HCT116 (cell line): Measurements from ENCODE around the gene RABGAP1. TPM values are rescaled to one million over a fixed set of nuclear protein-coding genes. Genes with fewer than 3 reads are reported as not detected.

Experiments used
- ATAC-seq: fragments of 200-7000 bp; cut with Tn5 transposase; 2 replicates; pipeline ENCODE4 v1.9.1; 2020; ENCODE audit warnings: mild to moderate bottlenecking, moderate library complexity
- BruUV-seq: library from RNA; stranded (reverse); fragments of 400-500 nt; replicated peaks from 2 replicates; lab custom pipeline; 2021; lab: Mats Ljungman, UMichigan
- CTCF ChIA-PET: fragments of 300-600 bp; sonication (Branson Sonifier 250); formaldehyde crosslinking; loops from one replicate; lab custom pipeline; 2021; ENCODE audit warnings: antibody characterized with exemption; lab: Charles Lee
- POLR2A ChIA-PET: fragments of 300-600, 350-600 bp; sonication (Branson Sonifier 250); formaldehyde crosslinking; loops from one replicate; lab custom pipeline; 2021; ENCODE audit warnings: antibody characterized with exemption; lab: Charles Lee
- RAD21 ChIA-PET, 2 experiments: fragments of 300-600 bp; sonication (Branson Sonifier 250); formaldehyde crosslinking; loops; one replicate each; lab custom pipeline; 2023; ENCODE audit warnings: low total read pairs in 2 of 2; ENCODE audit not compliant: uncharacterized antibody in 2 of 2, unreplicated experiment in 2 of 2, low non-redundant PET in 1 of 2; lab: Charles Lee
- DNase-seq: peaks from one replicate; pipeline ENCODE4 v3.0.0-alpha.2; 2010; ENCODE audit warnings: low read depth, low spot score
- H2AFZ ChIP-seq: fragments of 200-600 bp; shearing (Covaris generic), sonication (generic); 2 replicates; pipeline ENCODE4 v1.6.1; 2017; ENCODE audit warnings: low read depth, mixed run types, mixed read lengths, antibody characterized with exemption, low read length; ENCODE audit not compliant: poor library complexity, severe bottlenecking
- H3K27ac ChIP-seq: 2 replicates; pipeline ENCODE4 v1.5.1; 2012; ENCODE audit warnings: low read depth, low read length
- H3K27me3 ChIP-seq: fragments of 200-600 bp; sonication (generic); 2 replicates; pipeline ENCODE4 v1.6.1; 2016; ENCODE audit warnings: mixed run types, low read length, mixed read lengths; ENCODE audit not compliant: insufficient read depth
- H3K36me3 ChIP-seq, 2 experiments: fragments of 200-500 bp in 1 of 2; fragments of 200-600 bp in 1 of 2; sonication (Bioruptor generic) in 1 of 2; sonication (generic) in 1 of 2; 2 replicates each; pipeline versions ENCODE4 v1.5.1 to v1.6.1; 2014 to 2016; ENCODE audit warnings: low read length in 2 of 2, inconsistent platforms in 1 of 2, mixed read lengths in 1 of 2, mixed run types in 1 of 2; ENCODE audit not compliant: insufficient read depth in 2 of 2, control insufficient read depth in 1 of 2
- H3K4me1 ChIP-seq, 2 experiments: fragments of 200-600 bp in 1 of 2; sonication (generic) in 1 of 2; 2 replicates each; pipeline versions ENCODE4 v1.5.1 to v1.6.1; 2012 to 2017; ENCODE audit warnings: low read length in 2 of 2, inconsistent platforms in 1 of 2, mild to moderate bottlenecking in 1 of 2, mixed read lengths in 1 of 2, mixed run types in 1 of 2, moderate library complexity in 1 of 2; ENCODE audit not compliant: insufficient read depth in 2 of 2, control insufficient read depth in 1 of 2
- H3K4me2 ChIP-seq: fragments of 200-600 bp; sonication (generic); 2 replicates; pipeline ENCODE4 v1.6.1; 2017; ENCODE audit warnings: mixed run types, low read length, mixed read lengths
- H3K4me3 ChIP-seq, 2 experiments: fragments of 200-600 bp in 1 of 2; sonication (generic) in 1 of 2; replicated peaks in 1 of 2; 2 replicates each; pipeline ENCODE4 v1.5.1; 2011 to 2016; ENCODE audit warnings: low read length in 2 of 2, control low read depth in 1 of 2, low read depth in 1 of 2, mild to moderate bottlenecking in 1 of 2, mixed read lengths in 1 of 2, mixed run types in 1 of 2
- H3K79me2 ChIP-seq: fragments of 200-600 bp; sonication (generic); 2 replicates; pipeline ENCODE4 v1.6.1; 2017; ENCODE audit warnings: mild to moderate bottlenecking, mixed run types, low read length, moderate library complexity, mixed read lengths; ENCODE audit not compliant: insufficient read depth
- H3K9ac ChIP-seq: fragments of 200-600 bp; sonication (generic); 2 replicates; pipeline ENCODE4 v1.6.1; 2016; ENCODE audit warnings: low read length, mixed read lengths
- H3K9me2 ChIP-seq: fragments of 200-600 bp; sonication (generic), shearing (Covaris generic); 2 replicates; pipeline ENCODE4 v1.6.1; 2017; ENCODE audit warnings: mixed run types, mild to moderate bottlenecking, moderate library complexity; ENCODE audit not compliant: insufficient read depth
- H3K9me3 ChIP-seq, 2 experiments: fragments of 200-500 bp in 1 of 2; fragments of 200-600 bp in 1 of 2; sonication (Bioruptor generic) in 1 of 2; sonication (generic) in 1 of 2; 2 replicates each; pipeline ENCODE4 v1.6.1; 2014 to 2017; ENCODE audit warnings: low read length in 2 of 2, mixed read lengths in 2 of 2, inconsistent platforms in 1 of 2, low read depth in 1 of 2, mild to moderate bottlenecking in 1 of 2, mixed run types in 1 of 2, moderate library complexity in 1 of 2; ENCODE audit not compliant: control insufficient read depth in 1 of 2, insufficient read depth in 1 of 2
- H4K20me1 ChIP-seq: fragments of 200-600 bp; sonication (generic), shearing (Covaris generic); 2 replicates; pipeline ENCODE4 v1.6.1; 2017; ENCODE audit warnings: mixed run types, mild to moderate bottlenecking, moderate library complexity; ENCODE audit not compliant: insufficient read depth
- CBX3 ChIP-seq: IDR thresholded peaks from 2 replicates; pipeline ENCODE4 v1.6.1; 2012; ENCODE audit warnings: low read depth
- CEBPB ChIP-seq: IDR thresholded peaks from 2 replicates; pipeline ENCODE4 v1.6.1; 2012; ENCODE audit warnings: low read depth
- EGR1 ChIP-seq: IDR thresholded peaks from 2 replicates; pipeline ENCODE4 v1.6.1; 2012; ENCODE audit warnings: low read depth
- ELF1 ChIP-seq: IDR thresholded peaks from 2 replicates; pipeline ENCODE4 v1.6.1; 2012; ENCODE audit warnings: low read depth, borderline replicate concordance
- EZH2 ChIP-seq: fragments of 200-600 bp; sonication (generic); IDR thresholded peaks from 2 replicates; pipeline ENCODE4 v1.6.1; 2017; ENCODE audit warnings: antibody characterized with exemption, mixed run types
- EZH2phosphoT487 ChIP-seq: fragments of 200-600 bp; IDR thresholded peaks from 2 replicates; pipeline ENCODE4 v1.6.1; 2018; ENCODE audit warnings: antibody characterized with exemption, borderline replicate concordance
- FOSL1 ChIP-seq: IDR thresholded peaks from 2 replicates; pipeline ENCODE4 v1.6.1; 2012; ENCODE audit warnings: low read depth
- JUND ChIP-seq: IDR thresholded peaks from 2 replicates; pipeline ENCODE4 v1.6.1; 2012
- POLR2A ChIP-seq: IDR thresholded peaks from 2 replicates; pipeline ENCODE4 v1.7.0; 2011; ENCODE audit warnings: borderline replicate concordance; ENCODE audit not compliant: insufficient read depth, insufficient read length; ENCODE audit errors: extremely low read depth
- POLR2AphosphoS5 ChIP-seq: IDR thresholded peaks from 2 replicates; pipeline ENCODE4 v1.6.1; 2011; ENCODE audit warnings: mild to moderate bottlenecking, low read depth, low read length, moderate library complexity
- RAD21 ChIP-seq: IDR thresholded peaks from 2 replicates; pipeline ENCODE4 v1.6.1; 2012; ENCODE audit warnings: low read depth, mild to moderate bottlenecking
- SIN3A ChIP-seq: IDR thresholded peaks from 2 replicates; pipeline ENCODE4 v1.6.1; 2012; ENCODE audit warnings: low read depth
- SP1 ChIP-seq: IDR thresholded peaks from 2 replicates; pipeline ENCODE4 v1.6.1; 2012; ENCODE audit warnings: low read depth
- SRF ChIP-seq: IDR thresholded peaks from 2 replicates; pipeline ENCODE4 v1.6.1; 2012; ENCODE audit warnings: low read depth
- TCF7L2 ChIP-seq: IDR thresholded peaks from 2 replicates; pipeline ENCODE4 v1.7.0; 2011; ENCODE audit warnings: borderline replicate concordance, inconsistent platforms; ENCODE audit not compliant: insufficient read depth, insufficient read length; ENCODE audit errors: extremely low read depth
- YY1 ChIP-seq: IDR thresholded peaks from 2 replicates; pipeline ENCODE4 v1.6.1; 2011; ENCODE audit warnings: low read length, low read depth, moderate library complexity, mild to moderate bottlenecking; ENCODE audit not compliant: insufficient replicate concordance; ENCODE audit errors: extremely low read depth
- ZBTB33 ChIP-seq: IDR thresholded peaks from 2 replicates; pipeline ENCODE4 v1.6.1; 2011; ENCODE audit warnings: mild to moderate bottlenecking, low read length, moderate library complexity; ENCODE audit not compliant: insufficient replicate concordance; ENCODE audit errors: extremely low read depth
- ZFX ChIP-seq: fragments of 450-650 bp; IDR thresholded peaks from 2 replicates; pipeline ENCODE4 v1.6.1; 2017
- intact Hi-C: fragments of 100-400 bp; cut with micrococcal nuclease; formaldehyde crosslinking; loops from 2 replicates; pipeline ENCODE4 v1.10.0; 2022
- total RNA-seq: library from RNA; stranded (reverse); gene quantifications from one replicate; pipeline ENCODE4 v1.2.1, GENCODE V29; 2021; ENCODE audit not compliant: unreplicated experiment
- TF ChIP-seq, protein P1 (sequence below): IDR thresholded peaks from 2 replicates; pipeline ENCODE4 v1.6.1; 2012
- TF ChIP-seq, protein P2 (sequence below): IDR thresholded peaks from 2 replicates; pipeline ENCODE4 v1.6.1; 2012; ENCODE audit warnings: low read depth
- TF ChIP-seq, protein P3 (sequence below): IDR thresholded peaks from 2 replicates; pipeline ENCODE4 v1.6.1; 2012

Gene RABGAP1
- total RNA-seq, 1 experiment from 2014 or later = 29.7 TPM

DNA sequence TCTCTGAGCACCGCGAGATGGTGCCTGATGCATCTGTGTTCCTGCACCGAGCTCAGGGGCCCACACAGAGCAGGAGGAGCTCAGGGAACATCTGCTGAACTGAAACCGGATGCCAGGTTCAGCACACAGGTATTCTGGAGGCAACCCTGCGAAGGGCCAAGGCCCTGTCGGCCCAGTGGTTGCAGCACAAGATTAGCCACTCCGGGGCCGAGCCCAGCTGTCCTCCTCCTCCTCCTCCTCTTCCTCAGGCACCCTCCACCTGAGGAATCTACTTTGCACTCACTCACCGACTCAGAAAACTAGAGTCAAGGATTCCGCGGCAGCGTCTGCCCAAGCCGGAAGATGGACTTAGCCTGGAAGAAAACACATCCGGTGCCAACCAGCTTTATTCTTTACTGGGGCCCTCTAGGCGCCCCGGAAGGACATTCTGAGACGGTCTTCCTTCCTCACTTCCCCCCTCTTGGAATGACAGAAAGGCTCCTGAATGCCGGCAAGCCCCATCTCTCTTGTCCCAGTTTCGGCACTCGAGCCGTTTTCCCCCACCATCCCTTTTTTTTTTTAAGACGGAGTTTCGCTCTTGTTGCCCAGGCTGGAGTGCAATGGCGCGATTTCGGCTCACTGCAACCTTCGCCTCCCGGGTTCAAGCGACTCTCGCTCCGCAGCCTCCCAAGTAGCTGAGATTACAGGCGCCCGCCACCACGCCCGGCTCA lies 27.7 kb upstream of the RABGAP1 start, which contains the start of gene ZBTB6:
TSS of gene ZBTB6 (minus strand) at position 360 of the 710 bp plus-strand sequence. CDS start 1,251 bp downstream, outside the sequence.
- peak within 1 kb of the TSS; percentile 79 for H3K9ac ChIP-seq
- peaks cover 58% of the 10 kb centered on the region for H3K79me2 ChIP-seq
- peaks cover 7 to 13% of the 10 kb centered on the region in 2 experiments; a peak in 3 of 4 replicates for H3K4me1 ChIP-seq
- peak within 1 kb of the TSS; percentile 86 for H3K4me2 ChIP-seq
- H2AFZ ChIP-seq = peak within 1 kb of the TSS; percentile 14
- H4K20me1 ChIP-seq = no peaks in the 10 kb centered on the region
- ChIA-PET RAD21 (interaction anchor here in 1 of 2 experiments (1.1 kb wide), 1 partner anchor 18 kb away, joined by 3 read pairs; the partner anchor contains the start of gene ZBTB26), CTCF (interaction anchor here (0.8 to 1.6 kb wide), 3 partner anchors 28 to 437 kb away, joined by 3 to 6 read pairs (median 4); partner anchors contain the start of gene RABGAP1), POLR2A (interaction anchor here (0.5 to 3.3 kb wide), 6 partner anchors 8 to 646 kb away, joined by 3 to 19 read pairs (median 6); partner anchors contain the start of genes RABGAP1, RC3H2 and ZBTB26)
- ATAC-seq = peak; percentile 92
- TF ChIP-seq RAD21 (no peak), JUND (no peak), ZBTB33 (no peak), ZFX (peak; percentile 93), POLR2AphosphoS5 (peak; percentile 89), EZH2 (no peak), EZH2phosphoT487 (no peak), YY1 (peak; percentile 68), TCF7L2 (peak; percentile 63), POLR2A (no peak), SRF (no peak; the same call in 1 of the 2 replicates), ELF1 (peak; percentile 81), CEBPB (no peak), FOSL1 (no peak), EGR1 (peak; percentile 62; the same call in 1 of the 2 replicates), SP1 (no peak), CBX3 (0 out of 2 replicates have a peak, but pooled peaks have one; percentile 16), SIN3A (no peak)
- TF ChIP-seq, protein P1, sequence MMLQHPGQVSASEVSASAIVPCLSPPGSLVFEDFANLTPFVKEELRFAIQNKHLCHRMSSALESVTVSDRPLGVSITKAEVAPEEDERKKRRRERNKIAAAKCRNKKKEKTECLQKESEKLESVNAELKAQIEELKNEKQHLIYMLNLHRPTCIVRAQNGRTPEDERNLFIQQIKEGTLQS = no peak
- TF ChIP-seq, protein P2, sequence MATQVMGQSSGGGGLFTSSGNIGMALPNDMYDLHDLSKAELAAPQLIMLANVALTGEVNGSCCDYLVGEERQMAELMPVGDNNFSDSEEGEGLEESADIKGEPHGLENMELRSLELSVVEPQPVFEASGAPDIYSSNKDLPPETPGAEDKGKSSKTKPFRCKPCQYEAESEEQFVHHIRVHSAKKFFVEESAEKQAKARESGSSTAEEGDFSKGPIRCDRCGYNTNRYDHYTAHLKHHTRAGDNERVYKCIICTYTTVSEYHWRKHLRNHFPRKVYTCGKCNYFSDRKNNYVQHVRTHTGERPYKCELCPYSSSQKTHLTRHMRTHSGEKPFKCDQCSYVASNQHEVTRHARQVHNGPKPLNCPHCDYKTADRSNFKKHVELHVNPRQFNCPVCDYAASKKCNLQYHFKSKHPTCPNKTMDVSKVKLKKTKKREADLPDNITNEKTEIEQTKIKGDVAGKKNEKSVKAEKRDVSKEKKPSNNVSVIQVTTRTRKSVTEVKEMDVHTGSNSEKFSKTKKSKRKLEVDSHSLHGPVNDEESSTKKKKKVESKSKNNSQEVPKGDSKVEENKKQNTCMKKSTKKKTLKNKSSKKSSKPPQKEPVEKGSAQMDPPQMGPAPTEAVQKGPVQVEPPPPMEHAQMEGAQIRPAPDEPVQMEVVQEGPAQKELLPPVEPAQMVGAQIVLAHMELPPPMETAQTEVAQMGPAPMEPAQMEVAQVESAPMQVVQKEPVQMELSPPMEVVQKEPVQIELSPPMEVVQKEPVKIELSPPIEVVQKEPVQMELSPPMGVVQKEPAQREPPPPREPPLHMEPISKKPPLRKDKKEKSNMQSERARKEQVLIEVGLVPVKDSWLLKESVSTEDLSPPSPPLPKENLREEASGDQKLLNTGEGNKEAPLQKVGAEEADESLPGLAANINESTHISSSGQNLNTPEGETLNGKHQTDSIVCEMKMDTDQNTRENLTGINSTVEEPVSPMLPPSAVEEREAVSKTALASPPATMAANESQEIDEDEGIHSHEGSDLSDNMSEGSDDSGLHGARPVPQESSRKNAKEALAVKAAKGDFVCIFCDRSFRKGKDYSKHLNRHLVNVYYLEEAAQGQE = no peak
- TF ChIP-seq, protein P3, sequence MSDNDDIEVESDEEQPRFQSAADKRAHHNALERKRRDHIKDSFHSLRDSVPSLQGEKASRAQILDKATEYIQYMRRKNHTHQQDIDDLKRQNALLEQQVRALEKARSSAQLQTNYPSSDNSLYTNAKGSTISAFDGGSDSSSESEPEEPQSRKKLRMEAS = peak; percentile 43
- DNase-seq = peak; percentile 79
- H3K27me3 ChIP-seq = no peaks in the 10 kb centered on the region
- no peaks in the 10 kb centered on the region for H3K9me2 ChIP-seq
- H3K9me3 ChIP-seq = no peaks in the 10 kb centered on the region
- H3K27ac ChIP-seq = peak within 1 kb of the TSS; percentile 73
- peaks cover 12 to 14% of the 10 kb centered on the region in 2 experiments; a peak in 3 of 4 replicates for H3K36me3 ChIP-seq
- intact Hi-C loops = loop anchor here (1.0 to 2.0 kb wide), 2 partner anchors 18 to 28 kb away; partner anchors contain the start of genes RABGAP1 and ZBTB26
- peak within 1 kb of the TSS; percentile 61 to 95 for H3K4me3 ChIP-seq
- BruUV-seq = no TSS peak
